ENCODE results near the gene ARL6IP5.

Gene ARL6IP5

GRCh38 chr3:69080233-69080920, 4.4 kb upstream of the ARL6IP5 start, which contains the start of gene UBA3:
Gene UBA3, minus strand, starts transcription at chr3:69080365. Its CDS starts 12 bp downstream, at chr3:69080353.
- TF ChIP-seq CSRNP3 (CRISPR knock-in tag; IDR thresholded peaks at IDR 0.05) = no peak
- TF ChIP-seq PATZ1 (CRISPR knock-in tag; IDR thresholded peaks at IDR 0.05; ENCODE audit: borderline replicate concordance) = no peak
- no peak for TF ChIP-seq ZC3H10 (CRISPR knock-in tag; IDR thresholded peaks at IDR 0.05)
- TF ChIP-seq ARNTL (CRISPR knock-in tag; IDR thresholded peaks at IDR 0.05; ENCODE audit: borderline replicate concordance, low read depth) = no peak
- TF ChIP-seq TSHZ2 (CRISPR knock-in tag; IDR thresholded peaks at IDR 0.05) = no peak
- TF ChIP-seq ESRRG (CRISPR knock-in tag; IDR thresholded peaks at IDR 0.05) = no peak
- no peak for TF ChIP-seq ZFP3 (CRISPR knock-in tag; IDR thresholded peaks at IDR 0.05)
- TF ChIP-seq ISL1 (CRISPR knock-in tag; IDR thresholded peaks at IDR 0.05) = no peak
- no peak for TF ChIP-seq BACH2 (CRISPR knock-in tag; IDR thresholded peaks at IDR 0.05; ENCODE audit: borderline replicate concordance)
- TF ChIP-seq TCF4 (CRISPR knock-in tag; IDR thresholded peaks at IDR 0.05; ENCODE audit: borderline replicate concordance) = no peak
- no peak for TF ChIP-seq ZNF8 (CRISPR knock-in tag; IDR thresholded peaks at IDR 0.05)
- TF ChIP-seq ZNF565 (CRISPR knock-in tag; conservative IDR thresholded peaks at IDR 0.05; ENCODE audit: low read depth) = no peak
- TF ChIP-seq PPARA (CRISPR knock-in tag; IDR thresholded peaks at IDR 0.05; ENCODE audit: borderline replicate concordance) = no peak
- no peak for TF ChIP-seq CSDC2 (CRISPR knock-in tag; IDR thresholded peaks at IDR 0.05)
- TF ChIP-seq SNAI2 (CRISPR knock-in tag; IDR thresholded peaks at IDR 0.05) = no peak
- no peak for TF ChIP-seq GLIS3 (CRISPR knock-in tag; IDR thresholded peaks at IDR 0.05)
- TF ChIP-seq POU6F1 (CRISPR knock-in tag; IDR thresholded peaks at IDR 0.05; ENCODE audit: borderline replicate concordance, low read depth) = no peak
- no peak for TF ChIP-seq ZNF70 (CRISPR knock-in tag; IDR thresholded peaks at IDR 0.05)
- no peak for TF ChIP-seq CREB5 (CRISPR knock-in tag; IDR thresholded peaks at IDR 0.05; ENCODE audit: low read depth)
- peak; percentile 79 for ATAC-seq

GRCh38 chr3:69081583-69082262, 3.0 kb upstream of the ARL6IP5 start:
- no peak for ATAC-seq
- TF ChIP-seq ZFP30 (CRISPR knock-in tag; IDR thresholded peaks at IDR 0.05) = no peak
- no peak for TF ChIP-seq ZC3H10 (CRISPR knock-in tag; IDR thresholded peaks at IDR 0.05)
- TF ChIP-seq POU6F1 (CRISPR knock-in tag; IDR thresholded peaks at IDR 0.05; ENCODE audit: borderline replicate concordance, low read depth) = 0 out of 2 replicates have a peak, but pooled peaks have one; percentile 54
- TF ChIP-seq ISL1 (CRISPR knock-in tag; IDR thresholded peaks at IDR 0.05) = peak; percentile 71
- TF ChIP-seq ZFP3 (CRISPR knock-in tag; IDR thresholded peaks at IDR 0.05) = peak; percentile 76; the same call in 1 of the 2 replicates
- TF ChIP-seq TOX (CRISPR knock-in tag; IDR thresholded peaks at IDR 0.05; ENCODE audit: borderline replicate concordance) = no peak
- TF ChIP-seq TSHZ2 (CRISPR knock-in tag; IDR thresholded peaks at IDR 0.05) = peak; percentile 82
- no peak for TF ChIP-seq ESRRG (CRISPR knock-in tag; IDR thresholded peaks at IDR 0.05)
- no peak for TF ChIP-seq CSRNP3 (CRISPR knock-in tag; IDR thresholded peaks at IDR 0.05)
- no peak for TF ChIP-seq ZNF8 (CRISPR knock-in tag; IDR thresholded peaks at IDR 0.05)
- TF ChIP-seq ZNF70 (CRISPR knock-in tag; IDR thresholded peaks at IDR 0.05) = no peak

Measured in SK-N-SH treated with all-trans-retinoic acid at 6 μM for 48 hours (cell line).